Measurements from ENCODE around the gene PYGO2.

PYGO2 gene

GRCh38 chr1:154937085-154937987 lies 24.2 kb downstream of the PYGO2 start:
- DNase-seq (ENCODE audit: low spot score), result peak; percentile 87
- TF ChIP-seq, protein P1, sequence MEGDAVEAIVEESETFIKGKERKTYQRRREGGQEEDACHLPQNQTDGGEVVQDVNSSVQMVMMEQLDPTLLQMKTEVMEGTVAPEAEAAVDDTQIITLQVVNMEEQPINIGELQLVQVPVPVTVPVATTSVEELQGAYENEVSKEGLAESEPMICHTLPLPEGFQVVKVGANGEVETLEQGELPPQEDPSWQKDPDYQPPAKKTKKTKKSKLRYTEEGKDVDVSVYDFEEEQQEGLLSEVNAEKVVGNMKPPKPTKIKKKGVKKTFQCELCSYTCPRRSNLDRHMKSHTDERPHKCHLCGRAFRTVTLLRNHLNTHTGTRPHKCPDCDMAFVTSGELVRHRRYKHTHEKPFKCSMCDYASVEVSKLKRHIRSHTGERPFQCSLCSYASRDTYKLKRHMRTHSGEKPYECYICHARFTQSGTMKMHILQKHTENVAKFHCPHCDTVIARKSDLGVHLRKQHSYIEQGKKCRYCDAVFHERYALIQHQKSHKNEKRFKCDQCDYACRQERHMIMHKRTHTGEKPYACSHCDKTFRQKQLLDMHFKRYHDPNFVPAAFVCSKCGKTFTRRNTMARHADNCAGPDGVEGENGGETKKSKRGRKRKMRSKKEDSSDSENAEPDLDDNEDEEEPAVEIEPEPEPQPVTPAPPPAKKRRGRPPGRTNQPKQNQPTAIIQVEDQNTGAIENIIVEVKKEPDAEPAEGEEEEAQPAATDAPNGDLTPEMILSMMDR (IDR thresholded peaks at IDR 0.05; ENCODE audit: borderline replicate concordance, control extremely low read depth, extremely low read depth, insufficient read depth, missing control alignments), result peak; percentile 10
- in situ Hi-C loops (cut with MboI; ENCODE audit: low sequenced_read_pairs, unreplicated experiment), result no loop called here

DNA sequence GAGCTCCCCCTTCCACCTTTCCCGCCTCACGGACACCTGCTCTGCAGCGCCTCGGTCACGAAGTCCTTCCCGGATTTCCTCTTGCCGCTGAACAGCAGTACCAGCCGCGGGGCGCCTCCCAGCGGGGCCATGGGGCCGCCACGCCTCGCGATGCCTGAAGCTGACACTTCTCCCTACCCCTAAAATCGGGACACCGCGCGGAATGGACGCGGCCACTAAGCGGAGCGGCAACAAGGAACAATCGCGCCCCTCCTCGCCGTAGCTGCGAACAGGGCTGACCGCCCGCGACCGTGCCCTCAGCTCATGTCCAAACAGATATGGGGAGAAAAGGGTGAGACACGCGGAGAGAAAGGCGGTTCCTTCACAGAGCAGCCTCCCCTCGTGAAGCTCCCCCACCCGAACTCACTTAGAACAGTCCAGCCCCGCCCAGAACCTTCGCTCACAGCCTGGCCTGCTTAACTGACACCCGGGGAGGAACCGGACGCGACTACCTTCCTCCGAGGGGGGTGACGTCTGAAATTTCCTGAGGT lies 25.0 kb downstream of the PYGO2 start, which contains the start of gene PMVK:
Gene PMVK (minus strand): TSS at position 165 of the 530 bp plus-strand sequence. CDS start 34 bp downstream, at position 131.
- in situ Hi-C loops (cut with MboI; ENCODE audit: low sequenced_read_pairs, unreplicated experiment), result no loop called here
- peak; percentile 95 for DNase-seq (ENCODE audit: low spot score)
- TF ChIP-seq, protein P1 (IDR thresholded peaks at IDR 0.05; ENCODE audit: borderline replicate concordance, control extremely low read depth, extremely low read depth, insufficient read depth, missing control alignments), result peak; percentile 29

DNA sequence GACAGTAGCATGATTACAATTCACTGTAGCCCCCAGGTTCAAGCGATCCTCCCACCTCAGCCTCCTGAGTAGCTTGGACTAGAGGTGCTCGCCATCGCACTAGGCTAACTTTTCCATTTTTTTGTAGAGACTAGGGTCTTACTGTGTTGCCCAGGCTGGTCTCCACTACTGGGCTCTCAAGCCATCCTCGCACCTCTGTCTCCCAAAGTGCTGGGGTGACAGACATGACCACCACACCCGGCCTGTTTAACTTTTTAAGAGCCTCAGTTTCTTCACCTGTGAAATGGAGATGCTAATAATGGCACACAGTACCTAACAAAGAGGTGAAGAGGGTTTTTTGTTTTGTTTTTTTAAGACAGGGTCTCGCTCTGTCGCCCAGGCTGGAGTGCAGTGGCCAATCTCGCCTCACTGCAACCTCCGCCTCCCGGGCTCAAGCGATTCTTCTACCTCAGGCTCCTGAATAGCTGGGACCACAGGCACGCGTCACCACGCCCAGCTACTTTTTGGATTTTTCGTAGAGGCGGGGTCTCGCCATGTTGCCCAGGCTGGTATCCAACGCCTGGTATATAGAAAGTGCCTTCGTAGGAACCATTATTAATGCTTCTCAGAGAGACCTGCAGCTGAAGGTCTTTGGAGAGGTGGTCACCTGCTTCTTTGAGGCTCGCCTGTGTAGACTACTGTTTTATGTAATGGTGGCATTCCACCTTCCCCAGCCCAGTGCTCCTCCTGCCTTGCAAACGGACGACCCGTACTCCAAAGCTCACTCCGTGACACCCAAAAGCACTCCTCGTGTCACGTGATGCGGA lies 25.6 kb downstream of the PYGO2 start:
- DNase-seq (ENCODE audit: low spot score), result no peak
- TF ChIP-seq, protein P1 (IDR thresholded peaks at IDR 0.05; ENCODE audit: borderline replicate concordance, control extremely low read depth, extremely low read depth, insufficient read depth, missing control alignments), result no peak
- in situ Hi-C loops (cut with MboI; ENCODE audit: low sequenced_read_pairs, unreplicated experiment), result no loop called here

GRCh38 chr1:154934358-154934948 lies 27.1 kb downstream of the PYGO2 start:
- in situ Hi-C loops (cut with MboI; ENCODE audit: low sequenced_read_pairs, unreplicated experiment), result no loop called here
- no peak for DNase-seq (ENCODE audit: low spot score)
- TF ChIP-seq, protein P1 (IDR thresholded peaks at IDR 0.05; ENCODE audit: borderline replicate concordance, control extremely low read depth, extremely low read depth, insufficient read depth, missing control alignments), result no peak

DNA sequence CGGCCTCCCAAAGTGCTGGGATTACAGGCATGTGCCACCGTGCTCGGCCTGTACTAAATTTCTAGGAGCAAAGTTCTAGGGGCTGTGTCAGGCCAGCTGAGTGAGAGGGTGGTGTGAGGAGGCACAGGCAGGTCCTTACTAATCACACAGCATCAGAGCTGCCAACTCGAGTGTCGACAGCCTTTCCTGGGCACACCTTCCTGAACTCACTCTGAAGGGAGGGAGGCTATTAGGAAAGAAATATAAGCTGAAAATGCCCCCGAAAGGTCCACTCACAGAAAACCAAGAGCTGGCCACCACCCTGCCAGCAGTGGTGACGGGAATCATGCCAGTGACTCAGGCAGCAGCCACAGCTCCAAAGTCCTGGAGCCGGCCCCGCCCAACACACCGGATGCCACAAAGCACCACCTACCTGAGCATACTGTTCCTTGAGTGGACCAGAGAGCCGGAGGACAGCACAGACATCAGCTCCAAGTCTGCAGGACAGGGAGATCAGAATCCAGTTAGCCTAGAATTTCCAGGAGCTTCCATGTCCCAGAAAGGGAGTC lies 29.6 kb downstream of the PYGO2 start:
- TF ChIP-seq, protein P1 (IDR thresholded peaks at IDR 0.05; ENCODE audit: borderline replicate concordance, control extremely low read depth, extremely low read depth, insufficient read depth, missing control alignments), result no peak
- DNase-seq (ENCODE audit: low spot score), result no peak
- in situ Hi-C loops (cut with MboI; ENCODE audit: low sequenced_read_pairs, unreplicated experiment), result no loop called here

GRCh38 chr1:154926201-154926600 lies 35.4 kb downstream of the PYGO2 start:
- TF ChIP-seq, protein P1 (IDR thresholded peaks at IDR 0.05; ENCODE audit: borderline replicate concordance, control extremely low read depth, extremely low read depth, insufficient read depth, missing control alignments), result no peak
- in situ Hi-C loops (cut with MboI; ENCODE audit: low sequenced_read_pairs, unreplicated experiment), result no loop called here
- DNase-seq (ENCODE audit: low spot score), result no peak

Measured in GM13976 (cell line).